Upper lobe of right lung (tissue), 1 donor: ENCODE data around the gene SGCA. TPM values are rescaled to one million over a fixed set of nuclear protein-coding genes. Genes with fewer than 3 reads are reported as not detected.

ENCODE experiments used
- ATAC-seq: fragments of 200-7000 bp; cut with Tn5 transposase; one replicate; pipeline ENCODE4 v1.9.1; 2020; ENCODE audit warnings: mild to moderate bottlenecking, moderate library complexity
- DNase-seq: peaks from one replicate; pipeline ENCODE4 v3.0.0-alpha.2; 2020
- H3K27ac ChIP-seq: fragments of 200-600 bp; one replicate; pipeline ENCODE4 v1.8.0; 2022
- H3K27me3 ChIP-seq: fragments of 200-600 bp; one replicate; pipeline ENCODE4 v1.8.0; 2022; ENCODE audit warnings: mild to moderate bottlenecking
- H3K36me3 ChIP-seq: fragments of 200-600 bp; one replicate; pipeline ENCODE4 v1.8.0; 2022
- H3K4me1 ChIP-seq: fragments of 200-600 bp; one replicate; pipeline ENCODE4 v1.8.0; 2022
- H3K4me3 ChIP-seq: fragments of 200-600 bp; one replicate; pipeline ENCODE4 v1.8.0; 2022; ENCODE audit warnings: mild to moderate bottlenecking
- H3K9me3 ChIP-seq: fragments of 200-600 bp; one replicate; pipeline ENCODE4 v1.8.0; 2022
- CTCF ChIP-seq: fragments of 200-600 bp; IDR thresholded peaks from one replicate; pipeline ENCODE4 v1.8.0; 2022; ENCODE audit warnings: antibody characterized with exemption
- intact Hi-C: fragments of 100-400 bp; cut with DNase I; formaldehyde crosslinking; loops from one replicate; pipeline ENCODE4 v1.11.0; 2022
- total RNA-seq: library from RNA; stranded (reverse); fragmentation: NEBNext Ultra II Directional; extraction: Animal tissue kit (Norgen Biotek cat#: 25700); gene quantifications from one replicate; pipeline ENCODE4 v1.2.1, GENCODE V29; 2021
- donor health status: DM: no; HTN: yes; CAD: no; lungs with severe emphysema.

Gene SGCA
- total RNA-seq, 1 donor from 2014 or later = 27.8 TPM

- ATAC-seq = no peak
- Histone ChIP-seq H3K27me3 (no peaks in the 10 kb centered on the region), H3K36me3 (no peaks in the 10 kb centered on the region), H3K27ac (peak overlapping the region; percentile 49), H3K4me1 (peaks cover 5% of the 10 kb centered on the region), H3K4me3 (peak overlapping the region; percentile 16), H3K9me3 (no peaks in the 10 kb centered on the region)
- DNase-seq = no peak
- intact Hi-C loops = loop anchor here (10.0 kb wide), 1 partner anchor 52 kb away; no protein-coding TSS in a partner anchor
- TF ChIP-seq CTCF = no peak
Observed at GRCh38 chr17:50166518-50167181, 845 bp downstream of the SGCA start.

GRCh38 chr17:50167371-50167770 lies 1.6 kb downstream of the SGCA start:
- DNase-seq (no peak), ATAC-seq (no peak)
- Histone ChIP-seq H3K9me3 (no peaks in the 10 kb centered on the region), H3K27ac (no peak overlapping the region), H3K4me3 (no peak overlapping the region), H3K27me3 (no peaks in the 10 kb centered on the region), H3K4me1 (no peaks in the 10 kb centered on the region), H3K36me3 (no peaks in the 10 kb centered on the region)
- intact Hi-C loops = loop anchor here (10.0 kb wide), 1 partner anchor 53 kb away; no protein-coding TSS in a partner anchor
- TF ChIP-seq CTCF = no peak

- TF ChIP-seq CTCF = no peak
- no peaks in the 10 kb centered on the region for H3K9me3 ChIP-seq
- no peak overlapping the region for H3K27ac ChIP-seq
- H3K4me1 ChIP-seq = no peaks in the 10 kb centered on the region
- DNase-seq (no peak), ATAC-seq (no peak)
- H3K4me3 ChIP-seq = no peak overlapping the region
- H3K36me3 ChIP-seq = no peaks in the 10 kb centered on the region
- H3K27me3 ChIP-seq = no peaks in the 10 kb centered on the region
- intact Hi-C loops = loop anchor here (10.0 kb wide), 1 partner anchor 54 kb away; no protein-coding TSS in a partner anchor
Observed at GRCh38 chr17:50168319-50168718, 2.5 kb downstream of the SGCA start.

- ATAC-seq = peak; percentile 83
- peak; percentile 46 for TF ChIP-seq CTCF
- Histone ChIP-seq H3K4me1 (no peaks in the 10 kb centered on the region), H3K9me3 (no peaks in the 10 kb centered on the region), H3K36me3 (no peaks in the 10 kb centered on the region), H3K4me3 (no peak overlapping the region), H3K27ac (no peak overlapping the region), H3K27me3 (no peaks in the 10 kb centered on the region)
- intact Hi-C loops = loop anchor here (10.0 kb wide), 1 partner anchor 54 kb away; no protein-coding TSS in a partner anchor
- DNase-seq = no peak
Observed at GRCh38 chr17:50169121-50169764, 3.4 kb downstream of the SGCA start.

- H3K36me3 ChIP-seq = no peaks in the 10 kb centered on the region
- H3K9me3 ChIP-seq = no peaks in the 10 kb centered on the region
- H3K27ac ChIP-seq = no peak overlapping the region
- TF ChIP-seq CTCF = no peak
- no peaks in the 10 kb centered on the region for H3K27me3 ChIP-seq
- intact Hi-C loops = loop anchor here (10.0 kb wide), 1 partner anchor 55 kb away; no protein-coding TSS in a partner anchor
- DNase-seq = no peak
- no peak for ATAC-seq
- no peaks in the 10 kb centered on the region for H3K4me1 ChIP-seq
- H3K4me3 ChIP-seq = no peak overlapping the region
Observed at GRCh38 chr17:50169881-50170459, 4.2 kb downstream of the SGCA start.
